K562 (cell line): ENCODE data around the gene PIGK. TPM values are rescaled to one million over a fixed set of nuclear protein-coding genes. Genes with fewer than 3 reads are reported as not detected.

Experiments
- ARID1B ChIP-seq: fragments of 450-650 bp; IDR thresholded peaks from 2 replicates; pipeline ENCODE4 v1.6.1; 2016; ENCODE audit warnings: antibody characterized with exemption, mild to moderate bottlenecking, inconsistent platforms
- ATF4 ChIP-seq: fragments of 450-650 bp; formaldehyde crosslinking; IDR thresholded peaks from 2 replicates; pipeline ENCODE4 v1.4.0; 2022; ENCODE audit warnings: mild to moderate bottlenecking, moderate library complexity
- CEBPB ChIP-seq: fragments of 450-650 bp; IDR thresholded peaks from 2 replicates; pipeline ENCODE4 v1.6.1; 2016; ENCODE audit warnings: missing genetic modification characterization, missing compliant biosample characterization
- DEAF1 ChIP-seq: fragments of 450-650 bp; formaldehyde crosslinking; IDR thresholded peaks from 2 replicates; pipeline ENCODE4 v1.4.0; 2020; ENCODE audit warnings: mild to moderate bottlenecking, moderate library complexity
- NR1H2 ChIP-seq: sonication (generic); formaldehyde crosslinking; IDR thresholded peaks from 2 replicates; pipeline ENCODE4 v1.4.0; 2020; ENCODE audit warnings: mild to moderate bottlenecking, missing genetic modification reagents
- RAD21 ChIP-seq, 2 experiments: fragments of 250-450 bp in 1 of 2; fragments of 450-650 bp in 1 of 2; sonication (Bioruptor Pico) in 1 of 2; formaldehyde crosslinking in 1 of 2; IDR thresholded peaks in 1 of 2; conservative IDR thresholded peaks in 1 of 2; 2 replicates each; pipeline versions ENCODE4 v1.4.0 to v1.8.0; 2020 to 2022; ENCODE audit warnings: mild to moderate bottlenecking in 2 of 2, moderate library complexity in 1 of 2
- RREB1 ChIP-seq: fragments of 250-450 bp; sonication (Bioruptor Pico); IDR thresholded peaks from 2 replicates; pipeline ENCODE4 v1.4.0; 2020
- SIN3A ChIP-seq, 2 experiments: fragments of 150-350 bp in 1 of 2; IDR thresholded peaks; 2 replicates each; pipeline ENCODE4 v1.6.1; 2011 to 2016; ENCODE audit warnings: borderline replicate concordance in 2 of 2, low read depth in 2 of 2, low read length in 2 of 2, mild to moderate bottlenecking in 2 of 2, moderate library complexity in 2 of 2; ENCODE audit not compliant: control insufficient read depth in 1 of 2
- ZBTB17 ChIP-seq: fragments of 450-650 bp; formaldehyde crosslinking; IDR thresholded peaks from 2 replicates; pipeline ENCODE4 v1.4.0; 2020; ENCODE audit warnings: mild to moderate bottlenecking
- ZBTB33 ChIP-seq: sonication (generic); formaldehyde crosslinking; IDR thresholded peaks from 2 replicates; pipeline ENCODE4 v1.8.1; 2023; ENCODE audit warnings: mild to moderate bottlenecking, missing genetic modification reagents
- ZBTB49 ChIP-seq: sonication (generic); formaldehyde crosslinking; IDR thresholded peaks from 2 replicates; pipeline ENCODE4 v1.8.0; 2022; ENCODE audit warnings: missing genetic modification reagents, mild to moderate bottlenecking, borderline replicate concordance
- ZNF146 ChIP-seq: IDR thresholded peaks from one replicate; pipeline ENCODE4 v1.6.1; 2018; ENCODE audit warnings: missing compliant biosample characterization; ENCODE audit not compliant: unreplicated experiment
- ZNF436 ChIP-seq: fragments of 250-450, 450-650 bp; sonication (Bioruptor Pico); formaldehyde crosslinking; IDR thresholded peaks from 2 replicates; pipeline ENCODE4 v1.7.0; 2020; ENCODE audit warnings: mild to moderate bottlenecking
- polyA plus RNA-seq, 8 experiments: library from polyadenylated mRNA; depleted of rRNA in 4 of 8; stranded (reverse) in 5 of 8; unstranded in 3 of 8; fragments of >200 nt; fragmentation: Nextera tagmentation in 2 of 8; fragmentation: Illumina TruSeq in 1 of 8; extraction: Ambion mirVana in 2 of 8; extraction: Trizol in 1 of 8; gene quantifications; 2 replicates each; pipeline versions ENCODE4 v1.2.1 to v1.2.3, GENCODE V29; 2011 to 2014; ENCODE audit warnings: inconsistent platforms in 1 of 8, missing spikeins in 1 of 8
- total RNA-seq, 7 experiments: library from RNA; depleted of rRNA in 6 of 7; stranded (reverse); fragments of >200 nt in 6 of 7; fragmentation: Illumina TruSeq in 2 of 7; extraction: Trizol in 2 of 7; gene quantifications; 2 replicates each; pipeline versions ENCODE4 v1.2.1 to v1.2.3, GENCODE V29; 2011 to 2021; ENCODE audit warnings: low replicate concordance in 1 of 7

The PIGK gene
- total and polyA plus RNA-seq, 9 of the 15 experiments (the other 6 are each of a cell fraction or from before 2014, with no cell fraction given): 15.7 to 59.5 (median 29.9) TPM

- TF ChIP-seq RREB1 (CRISPR knock-in tag): no peak
- TF ChIP-seq CEBPB (tag): no peak
- TF ChIP-seq NR1H2 (CRISPR knock-in tag): no peak
- no peak for TF ChIP-seq DEAF1 (CRISPR knock-in tag)
- TF ChIP-seq SIN3A (IDR thresholded peaks at IDR 0.05; ENCODE audit: borderline replicate concordance in 2 of 2, control insufficient read depth in 1 of 2, low read depth in 2 of 2, low read length in 2 of 2): peak in 1 of 2 experiments; percentile 85; a peak in 1 of 4 replicates
- TF ChIP-seq RAD21 (CRISPR knock-in tag; conservative IDR thresholded peaks at IDR 0.05 in 1 of 2, IDR thresholded peaks at IDR 0.05 in 1 of 2): no peak
- 0 out of 2 replicates have a peak, but pooled peaks have one; percentile 6 for TF ChIP-seq ZBTB49 (CRISPR knock-in tag)
- TF ChIP-seq ZNF146 (CRISPR knock-in tag): no peak
- no peak for TF ChIP-seq ZBTB33 (CRISPR knock-in tag)
- TF ChIP-seq ZBTB17 (CRISPR knock-in tag): no peak
- no peak for TF ChIP-seq ATF4 (CRISPR knock-in tag)
- no peak for TF ChIP-seq ZNF436 (CRISPR knock-in tag)
- no peak for TF ChIP-seq ARID1B
Observed at GRCh38 chr1:77219166-77219887, at the start of gene PIGK (continued).
